Measurements from ENCODE around the gene PDGFA. TPM values are rescaled to one million over a fixed set of nuclear protein-coding genes. Genes with fewer than 3 reads are reported as not detected.

PDGFA gene
- total RNA-seq, 4 donors from 2014 or later, result 16.2 to 41.6 (median 22.0) TPM

GRCh38 chr7:550881-551614, 31.4 kb upstream of the PDGFA start:
- no peaks in the 10 kb centered on the region for H3K4me1 ChIP-seq
- WGBS, result 94% methylated on average over 10 of the region's 19 CpGs
- DNase-seq (ENCODE audit: low spot score in 2 of 2), result no peak
- H3K4me3 ChIP-seq, result no peak overlapping the region
- no peaks in the 10 kb centered on the region for H3K27me3 ChIP-seq
- TF ChIP-seq POLR2A (IDR thresholded peaks at IDR 0.05) (no peak), EP300 (IDR thresholded peaks at IDR 0.05) (no peak), POLR2AphosphoS5 (IDR thresholded peaks at IDR 0.05) (no peak), CTCF (IDR thresholded peaks at IDR 0.05) (no peak)
- H3K36me3 ChIP-seq, result no peaks in the 10 kb centered on the region
- no peaks in the 10 kb centered on the region for H3K9me3 ChIP-seq
- H3K27ac ChIP-seq, result no peak overlapping the region

DNA sequence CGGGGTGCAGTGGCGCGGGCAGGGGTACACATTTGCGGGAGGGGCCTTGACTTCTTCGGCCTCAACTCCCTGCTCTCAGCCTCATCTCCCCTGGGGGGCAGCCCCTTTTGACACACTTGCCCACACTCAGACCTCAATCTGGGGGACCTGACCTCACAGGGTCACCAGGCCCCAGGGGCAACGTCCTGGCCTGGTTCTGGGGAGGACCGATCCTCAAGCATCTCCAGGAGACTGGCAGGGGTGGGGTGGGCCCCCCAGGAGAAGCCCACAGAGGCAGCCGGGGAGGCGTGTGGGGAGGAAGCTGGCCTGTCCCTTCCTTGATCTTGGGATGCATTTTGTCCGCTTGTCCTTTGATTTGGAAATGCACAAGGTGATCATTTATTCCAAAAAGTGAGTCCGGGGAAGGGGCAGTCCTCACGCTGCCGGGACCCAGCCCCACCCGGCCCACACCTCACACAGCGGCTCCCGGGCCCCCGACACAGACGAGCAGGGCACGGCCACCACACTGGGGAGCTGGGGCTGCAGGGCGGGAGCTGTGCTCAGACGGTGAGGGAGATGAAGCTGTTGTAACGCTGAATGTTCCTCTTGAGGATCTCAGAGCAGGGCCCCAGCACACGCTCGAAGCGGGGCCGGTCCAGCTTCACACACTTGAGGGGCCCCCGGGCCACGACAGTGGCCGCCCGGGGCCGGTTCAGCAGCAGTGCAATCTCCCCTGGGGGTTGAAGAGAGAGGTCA, 30.4 kb upstream of the PDGFA start:
- Histone ChIP-seq H3K4me1 (no peaks in the 10 kb centered on the region), H3K36me3 (no peaks in the 10 kb centered on the region), H3K27ac (no peak overlapping the region), H3K9me3 (no peaks in the 10 kb centered on the region), H3K27me3 (no peaks in the 10 kb centered on the region), H3K4me3 (no peak overlapping the region)
- no peak for TF ChIP-seq POLR2AphosphoS5 (IDR thresholded peaks at IDR 0.05)
- TF ChIP-seq POLR2A (IDR thresholded peaks at IDR 0.05), result no peak
- no peak for TF ChIP-seq EP300 (IDR thresholded peaks at IDR 0.05)
- TF ChIP-seq CTCF (IDR thresholded peaks at IDR 0.05), result no peak
- WGBS, result 91% methylated on average over 18 of the region's 31 CpGs
- DNase-seq (ENCODE audit: low spot score in 2 of 2), result no peak

GRCh38 chr7:549066-549890, 29.6 kb upstream of the PDGFA start:
- no peak overlapping the region for H3K4me3 ChIP-seq
- 91% methylated on average over 33 of the region's 43 CpGs for WGBS
- H3K27ac ChIP-seq, result no peak overlapping the region
- H3K4me1 ChIP-seq, result no peaks in the 10 kb centered on the region
- TF ChIP-seq POLR2AphosphoS5 (IDR thresholded peaks at IDR 0.05) (no peak), CTCF (IDR thresholded peaks at IDR 0.05) (no peak)
- H3K27me3 ChIP-seq, result no peaks in the 10 kb centered on the region
- H3K9me3 ChIP-seq, result no peaks in the 10 kb centered on the region
- no peaks in the 10 kb centered on the region for H3K36me3 ChIP-seq
- no peak for DNase-seq (ENCODE audit: low spot score in 2 of 2)

DNA sequence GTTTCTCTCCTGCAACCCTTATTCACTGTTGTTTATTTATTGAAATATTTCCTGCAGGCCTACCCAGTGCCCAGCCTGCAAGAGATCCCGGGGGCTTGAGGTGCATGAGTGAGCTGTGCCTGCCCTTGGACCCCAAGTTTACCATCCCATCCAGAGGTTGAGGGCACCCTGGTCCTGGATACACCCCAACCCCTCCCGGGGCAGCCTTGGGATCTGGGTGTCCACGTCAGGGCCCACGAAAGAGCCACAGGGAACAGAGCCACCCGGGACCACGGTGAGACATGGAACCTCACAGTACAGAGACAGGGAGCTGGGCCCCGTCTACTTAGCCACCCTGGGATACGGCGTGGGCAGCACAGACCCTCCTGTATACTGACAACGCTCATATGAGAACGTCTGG, 28.8 kb upstream of the PDGFA start:
- H3K36me3 ChIP-seq, result no peaks in the 10 kb centered on the region
- H3K27me3 ChIP-seq, result no peaks in the 10 kb centered on the region
- no peak overlapping the region for H3K4me3 ChIP-seq
- WGBS, result 90% methylated on average over 11 of the region's 11 CpGs
- H3K4me1 ChIP-seq, result no peaks in the 10 kb centered on the region
- TF ChIP-seq EP300 (IDR thresholded peaks at IDR 0.05) (no peak), POLR2AphosphoS5 (IDR thresholded peaks at IDR 0.05) (no peak), POLR2A (IDR thresholded peaks at IDR 0.05) (no peak), CTCF (IDR thresholded peaks at IDR 0.05) (no peak)
- H3K27ac ChIP-seq, result no peak overlapping the region
- no peak for DNase-seq (ENCODE audit: low spot score in 2 of 2)
- no peaks in the 10 kb centered on the region for H3K9me3 ChIP-seq

DNA sequence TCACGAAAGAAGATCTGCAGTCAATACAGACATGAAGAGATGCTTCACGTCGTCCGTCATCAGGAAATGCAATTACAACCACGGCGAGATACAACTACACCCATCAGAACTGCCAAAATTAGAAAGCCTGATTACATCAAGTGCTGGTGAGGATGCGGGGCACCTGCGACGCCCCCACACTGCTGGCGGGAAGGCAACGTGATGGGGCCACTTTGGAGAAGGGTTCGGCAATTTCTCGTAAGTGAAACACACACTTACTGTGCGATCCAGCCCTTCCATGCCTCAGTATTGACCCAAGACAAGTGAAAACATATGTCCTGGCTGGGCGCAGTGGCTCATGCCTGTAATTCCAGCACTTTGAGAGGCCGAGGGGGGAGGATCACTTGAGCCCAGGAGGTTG, 25.8 kb upstream of the PDGFA start:
- H3K4me3 ChIP-seq, result no peak overlapping the region
- TF ChIP-seq POLR2AphosphoS5 (IDR thresholded peaks at IDR 0.05), result no peak
- no peak for TF ChIP-seq EP300 (IDR thresholded peaks at IDR 0.05)
- no peak for TF ChIP-seq CTCF (IDR thresholded peaks at IDR 0.05)
- TF ChIP-seq POLR2A (IDR thresholded peaks at IDR 0.05), result no peak
- H3K4me1 ChIP-seq, result no peaks in the 10 kb centered on the region
- DNase-seq (ENCODE audit: low spot score in 2 of 2), result no peak
- H3K9me3 ChIP-seq, result no peaks in the 10 kb centered on the region
- 85% methylated on average over 16 of the region's 16 CpGs for WGBS
- no peaks in the 10 kb centered on the region for H3K27me3 ChIP-seq
- no peaks in the 10 kb centered on the region for H3K36me3 ChIP-seq
- no peak overlapping the region for H3K27ac ChIP-seq
